Prostate gland (tissue), 2 donors: ENCODE measurements around the gene IFT25. TPM values are rescaled to one million over a fixed set of nuclear protein-coding genes. Genes with fewer than 3 reads are reported as not detected.

Source experiments
- DNase-seq: peaks from one replicate; pipeline ENCODE4 v3.0.0-alpha.2; 2019; ENCODE audit warnings: low spot score
- H3K27ac ChIP-seq, 2 donors: fragments of 200-600 bp; sonication (generic); 2 replicates each; pipeline ENCODE4 v1.5.1; 2017 to 2019
- H3K27me3 ChIP-seq: fragments of 200-600 bp; sonication (generic); replicated peaks from 2 replicates; pipeline ENCODE4 v1.5.1; 2019; ENCODE audit not compliant: insufficient read depth
- H3K36me3 ChIP-seq, 2 donors: fragments of 200-600 bp; sonication (generic); 1 replicate in 1 of 2; 2 replicates in 1 of 2; pipeline versions ENCODE4 v1.5.1 to v1.8.1; 2017 to 2019
- H3K4me1 ChIP-seq: fragments of 200-600 bp; sonication (generic); replicated peaks from 2 replicates; pipeline ENCODE4 v1.5.1; 2019
- H3K4me3 ChIP-seq, 2 donors: fragments of 200-600 bp; sonication (generic); 2 replicates each; pipeline ENCODE4 v1.5.1; 2017 to 2019
- H3K9me3 ChIP-seq: fragments of 200-600 bp; sonication (generic); 2 replicates; pipeline ENCODE4 v1.5.1; 2017
- CTCF ChIP-seq, 4 experiments: fragments of 200-600 bp in 2 of 4; fragments of 450-650 bp in 2 of 4; sonication (generic) in 2 of 4; IDR thresholded peaks; 1 replicate in 3 of 4; 2 replicates in 1 of 4; pipeline ENCODE4 v1.5.1; 2016 to 2019; ENCODE audit warnings: antibody characterized with exemption in 4 of 4, mild to moderate bottlenecking in 2 of 4, moderate library complexity in 2 of 4
- POLR2A ChIP-seq: fragments of 450-650 bp; IDR thresholded peaks from one replicate; pipeline ENCODE4 v1.6.1; 2016; ENCODE audit warnings: antibody characterized with exemption, mild to moderate bottlenecking
- POLR2AphosphoS5 ChIP-seq: sonication (generic); formaldehyde crosslinking; IDR thresholded peaks from one replicate; pipeline ENCODE4 v1.6.1; 2017; ENCODE audit warnings: antibody characterized with exemption
- WGBS: methylation state at CpG from one replicate; pipeline ENCODE4 v1.1.5; 2018; 5-methylcytosine and 5-hydroxymethylcytosine counted together
- intact Hi-C: fragments of 100-400 bp; cut with DNase I; formaldehyde crosslinking; loops from one replicate; pipeline ENCODE4 v1.14.2; 2022
- total RNA-seq, 2 donors: library from RNA; depleted of rRNA; stranded (reverse); fragments of >200 nt; gene quantifications; one replicate each; pipeline ENCODE4 v1.1.0, GENCODE V29; 2016

The IFT25 gene
- total RNA-seq, 2 donors from 2014 or later = 13.7 to 18.9 TPM

GRCh38 chr1:53936430-53936829 lies 9.1 kb downstream of the IFT25 start:
- WGBS = 97% methylated on average over 1 of the region's 1 CpG
- no peak overlapping the region for H3K27ac ChIP-seq
- no peaks in the 10 kb centered on the region for H3K4me1 ChIP-seq
- H3K4me3 ChIP-seq = no peak overlapping the region
- no peak for DNase-seq
- TF ChIP-seq POLR2AphosphoS5 (no peak), POLR2A (no peak), CTCF (IDR thresholded peaks at IDR 0.05) (no peak)
- no peaks in the 10 kb centered on the region for H3K36me3 ChIP-seq
- no peaks in the 10 kb centered on the region for H3K27me3 ChIP-seq
- no peaks in the 10 kb centered on the region for H3K9me3 ChIP-seq
- intact Hi-C loops = no loop called here

- DNase-seq = no peak
- no peak for TF ChIP-seq CTCF (IDR thresholded peaks at IDR 0.05)
- TF ChIP-seq POLR2A = no peak
- no peak for TF ChIP-seq POLR2AphosphoS5
- Histone ChIP-seq H3K27ac (no peak overlapping the region), H3K27me3 (no peaks in the 10 kb centered on the region), H3K9me3 (no peaks in the 10 kb centered on the region), H3K4me1 (no peaks in the 10 kb centered on the region), H3K4me3 (no peak overlapping the region), H3K36me3 (no peaks in the 10 kb centered on the region)
- WGBS = 96% methylated on average over 1 of the region's 1 CpG
- intact Hi-C loops = no loop called here
These were observed 11.2 kb downstream of the IFT25 start for GRCh38 chr1:53934170-53934765.

GRCh38 chr1:53931523-53931922 lies 14.0 kb downstream of the IFT25 start:
- TF ChIP-seq CTCF (IDR thresholded peaks at IDR 0.05) (no peak), POLR2AphosphoS5 (no peak), POLR2A (no peak)
- Histone ChIP-seq H3K9me3 (no peaks in the 10 kb centered on the region), H3K27me3 (no peaks in the 10 kb centered on the region), H3K27ac (no peak overlapping the region), H3K36me3 (no peaks in the 10 kb centered on the region), H3K4me3 (no peak overlapping the region), H3K4me1 (no peaks in the 10 kb centered on the region)
- 97% methylated on average over 2 of the region's 2 CpGs for WGBS
- intact Hi-C loops = no loop called here
- no peak for DNase-seq

- Histone ChIP-seq H3K9me3 (no peaks in the 10 kb centered on the region), H3K27me3 (no peaks in the 10 kb centered on the region), H3K4me3 (no peak overlapping the region), H3K27ac (no peak overlapping the region), H3K36me3 (no peaks in the 10 kb centered on the region), H3K4me1 (no peaks in the 10 kb centered on the region)
- intact Hi-C loops = no loop called here
- WGBS = 84% methylated on average over 3 of the region's 3 CpGs
- TF ChIP-seq CTCF (IDR thresholded peaks at IDR 0.05) (no peak), POLR2A (no peak), POLR2AphosphoS5 (no peak)
- no peak for DNase-seq
These were observed 14.6 kb downstream of the IFT25 start for GRCh38 chr1:53930932-53931331.

- intact Hi-C loops = no loop called here
- Histone ChIP-seq H3K27me3 (no peaks in the 10 kb centered on the region), H3K4me3 (no peak overlapping the region), H3K27ac (no peak overlapping the region), H3K4me1 (no peaks in the 10 kb centered on the region), H3K36me3 (no peaks in the 10 kb centered on the region), H3K9me3 (no peaks in the 10 kb centered on the region)
- 83% methylated on average over 2 of the region's 2 CpGs for WGBS
- TF ChIP-seq CTCF (IDR thresholded peaks at IDR 0.05) (no peak), POLR2AphosphoS5 (no peak), POLR2A (no peak)
- DNase-seq = no peak
These were observed 16.1 kb downstream of the IFT25 start for GRCh38 chr1:53929246-53929960.
